ENCODE measurements around the gene DIDO1.

- TF ChIP-seq ZBTB7B (CRISPR knock-in tag; IDR thresholded peaks at IDR 0.05) (no peak), CTCF (CRISPR knock-in tag; IDR thresholded peaks at IDR 0.05) (no peak), IKZF1 (IDR thresholded peaks at IDR 0.05) (no peak), SNRNP70 (IDR thresholded peaks at IDR 0.05; ENCODE audit: low read depth, low read length) (no peak), POLR2AphosphoS5 (IDR thresholded peaks at IDR 0.05; ENCODE audit: low read depth, low read length) (no peak), RAD21 (CRISPR knock-in tag; IDR thresholded peaks at IDR 0.05) (no peak)
Measured at GRCh38 chr20:62969939-62970306, 43.6 kb upstream of the DIDO1 start.

Data from HepG2 (cell line).